Stimulated activated CD4-positive, alpha-beta T cell treated with anti-CD3 and anti-CD28 coated beads, Interleukin-1b, Interleukin-23, amount 100 ng/mL, for 48 hours (primary cell): Measurements from ENCODE around the gene CES1.
"Not testable (repeated sequence)": the region's sequence is repeated elsewhere in the genome, so short reads cannot be mapped to it uniquely, and the experiment has no call there.

Experiments
- DNase-seq: peaks from one replicate; pipeline ENCODE4 v3.0.0-alpha.2; 2020

CES1 gene

GRCh38 chr16:55782091-55782792 lies 50.7 kb downstream of the CES1 start:
- not testable (repeated sequence) for DNase-seq

GRCh38 chr16:55781456-55781855 lies 51.4 kb downstream of the CES1 start:
- DNase-seq: not testable (repeated sequence)

GRCh38 chr16:55780095-55780407 lies 52.8 kb downstream of the CES1 start:
- not testable (repeated sequence) for DNase-seq

GRCh38 chr16:55779402-55780094 lies 53.3 kb downstream of the CES1 start:
- no peak for DNase-seq

GRCh38 chr16:55778757-55779156 lies 54.1 kb downstream of the CES1 start:
- DNase-seq: no peak

- no peak for DNase-seq
These were observed 57.0 kb downstream of the CES1 start for GRCh38 chr16:55775857-55776256.

GRCh38 chr16:55773859-55774549 lies 58.9 kb downstream of the CES1 start:
- DNase-seq: no peak

- no peak for DNase-seq
These were observed 67.7 kb downstream of the CES1 start for GRCh38 chr16:55765161-55765560.

- DNase-seq: no peak
These were observed 72.4 kb downstream of the CES1 start for GRCh38 chr16:55760310-55761001.

- not testable (repeated sequence) for DNase-seq
These were observed 73.0 kb downstream of the CES1 start for GRCh38 chr16:55759965-55760309.

GRCh38 chr16:55757595-55758527 lies 75.0 kb downstream of the CES1 start:
- DNase-seq: not testable (repeated sequence)

- DNase-seq: no peak
These were observed 75.9 kb downstream of the CES1 start for GRCh38 chr16:55756963-55757362.

- no peak for DNase-seq
These were observed 78.8 kb downstream of the CES1 start for GRCh38 chr16:55754056-55754455.

GRCh38 chr16:55753145-55753631 lies 79.7 kb downstream of the CES1 start:
- DNase-seq: peak; percentile 15
